Endothelial cell of umbilical vein (primary cell): ENCODE data around the gene MBOAT2. TPM values are rescaled to one million over a fixed set of nuclear protein-coding genes. Genes with fewer than 3 reads are reported as not detected.

Experiments used
- BruUV-seq: library from RNA; stranded (reverse); fragments of 400-500 nt; replicated peaks from 2 replicates; lab custom pipeline; 2021; lab: Mats Ljungman, UMichigan
- CTCF ChIA-PET: fragments of 300-600, 350-600 bp; sonication (Branson Sonifier 250); formaldehyde crosslinking; loops from one replicate; lab custom pipeline; 2021; ENCODE audit warnings: antibody characterized with exemption, inconsistent platforms; lab: Charles Lee
- POLR2A ChIA-PET: fragments of 300-600, 350-600 bp; sonication (Branson Sonifier 250); formaldehyde crosslinking; loops from one replicate; lab custom pipeline; 2021; ENCODE audit warnings: antibody characterized with exemption, inconsistent platforms; lab: Charles Lee
- DNase-seq: peaks from one replicate; pipeline ENCODE4 v3.0.0-alpha.2; 2011; ENCODE audit warnings: low read depth, low spot score
- FAIRE-seq: peaks from 2 replicates; lab custom pipeline; 2011; peaks lifted over from hg19 to GRCh38; lab: Jason Lieb, UNC
- H2AFZ ChIP-seq: 2 replicates; pipeline ENCODE4 v1.6.0; 2012; ENCODE audit warnings: low read depth, low read length, control low read depth, inconsistent platforms
- H3K27ac ChIP-seq: 2 replicates; pipeline ENCODE4 v1.5.1; 2011; ENCODE audit warnings: low read depth, mild to moderate bottlenecking, control low read depth, low read length, moderate library complexity; ENCODE audit not compliant: insufficient read depth
- H3K27me3 ChIP-seq, 2 experiments: 2 replicates each; pipeline versions ENCODE4 v1.6.0 to v1.6.1; 2011; ENCODE audit warnings: low read length in 2 of 2, mixed read lengths in 1 of 2; ENCODE audit not compliant: control insufficient read depth in 2 of 2, insufficient read depth in 2 of 2
- H3K36me3 ChIP-seq, 2 experiments: 2 replicates in 1 of 2; 3 replicates in 1 of 2; pipeline ENCODE4 v1.5.1; 2011; ENCODE audit warnings: low read length in 2 of 2, mild to moderate bottlenecking in 1 of 2, moderate library complexity in 1 of 2; ENCODE audit not compliant: control insufficient read depth in 2 of 2, insufficient read depth in 2 of 2; ENCODE audit errors: extremely low read depth in 1 of 2
- H3K4me1 ChIP-seq: 3 replicates; pipeline ENCODE4 v1.5.1; 2011; ENCODE audit warnings: mild to moderate bottlenecking, low read length; ENCODE audit not compliant: control insufficient read depth, insufficient read depth; ENCODE audit errors: extremely low read depth
- H3K4me2 ChIP-seq: 2 replicates; pipeline ENCODE4 v1.6.1; 2011; ENCODE audit warnings: low read length, control low read depth, mixed read lengths; ENCODE audit not compliant: insufficient read depth
- H3K4me3 ChIP-seq, 3 experiments: fragments of 200-600 bp in 1 of 3; sonication (generic), shearing (Covaris generic) in 1 of 3; replicated peaks in 1 of 3; 2 replicates each; pipeline ENCODE4 v1.5.1; 2011 to 2016; ENCODE audit warnings: control low read depth in 3 of 3, low read length in 3 of 3, mild to moderate bottlenecking in 2 of 3, inconsistent platforms in 1 of 3, low read depth in 1 of 3, moderate library complexity in 1 of 3; ENCODE audit not compliant: insufficient read depth in 1 of 3
- H3K79me2 ChIP-seq: 2 replicates; pipeline ENCODE4 v1.6.0; 2012; ENCODE audit warnings: low read length, inconsistent platforms; ENCODE audit not compliant: control insufficient read depth, insufficient read depth
- H3K9ac ChIP-seq: replicated peaks from 2 replicates; pipeline ENCODE3; 2011; ENCODE audit warnings: low read length, control low read depth; ENCODE audit not compliant: insufficient read depth; ENCODE audit errors: extremely low read depth
- H3K9me1 ChIP-seq: replicated peaks from 3 replicates; pipeline ENCODE4 v1.6.0; 2011; ENCODE audit warnings: mild to moderate bottlenecking, low read length; ENCODE audit not compliant: control insufficient read depth, insufficient read depth; ENCODE audit errors: extremely low read depth
- H3K9me3 ChIP-seq: replicated peaks from 2 replicates; pipeline ENCODE4 v1.5.1; 2012; ENCODE audit warnings: low read length, inconsistent platforms; ENCODE audit not compliant: control insufficient read depth, insufficient read depth
- H4K20me1 ChIP-seq: replicated peaks from 2 replicates; pipeline ENCODE3; 2011; ENCODE audit warnings: mild to moderate bottlenecking, low read length; ENCODE audit not compliant: control insufficient read depth, insufficient read depth; ENCODE audit errors: extremely low read depth
- EZH2 ChIP-seq: IDR thresholded peaks from 2 replicates; pipeline ENCODE4 v1.6.1; 2012; ENCODE audit warnings: borderline replicate concordance, low read depth, mild to moderate bottlenecking, moderate library complexity, low read length, inconsistent platforms; ENCODE audit not compliant: severe bottlenecking
- JUN ChIP-seq: IDR thresholded peaks from 2 replicates; pipeline ENCODE4 v1.6.1; 2011; ENCODE audit warnings: borderline replicate concordance, low read depth; ENCODE audit not compliant: insufficient read length, insufficient read depth
- dilution Hi-C: fragments of 300-500 bp; cut with MboI; formaldehyde crosslinking; loops from one replicate; pipeline ENCODE4 v1.15.0; 2019; ENCODE audit warnings: low sequenced_read_pairs; ENCODE audit not compliant: extremely low pct_ligation_motif_present
- intact Hi-C: fragments of 100-400 bp; cut with micrococcal nuclease; formaldehyde crosslinking; loops from one replicate; pipeline ENCODE4 v1.10.0; 2022
- polyA plus RNA-seq, 4 experiments: library from polyadenylated mRNA; depleted of rRNA in 3 of 4; stranded (reverse) in 3 of 4; unstranded in 1 of 4; fragments of >200 nt; gene quantifications; 2 replicates each; pipeline versions ENCODE4 v1.2.1 to v1.2.3, GENCODE V29; 2011 to 2012; ENCODE audit warnings: missing spikeins in 1 of 4
- total RNA-seq: library from RNA; stranded (reverse); gene quantifications from 2 replicates; pipeline ENCODE4 v1.2.3, GENCODE V29; 2021

The MBOAT2 gene
- total and polyA plus RNA-seq, 2 donors (not counting 3 experiments of a cell fraction or from before 2014, with no cell fraction given): 10.9 to 22.1 TPM

DNA sequence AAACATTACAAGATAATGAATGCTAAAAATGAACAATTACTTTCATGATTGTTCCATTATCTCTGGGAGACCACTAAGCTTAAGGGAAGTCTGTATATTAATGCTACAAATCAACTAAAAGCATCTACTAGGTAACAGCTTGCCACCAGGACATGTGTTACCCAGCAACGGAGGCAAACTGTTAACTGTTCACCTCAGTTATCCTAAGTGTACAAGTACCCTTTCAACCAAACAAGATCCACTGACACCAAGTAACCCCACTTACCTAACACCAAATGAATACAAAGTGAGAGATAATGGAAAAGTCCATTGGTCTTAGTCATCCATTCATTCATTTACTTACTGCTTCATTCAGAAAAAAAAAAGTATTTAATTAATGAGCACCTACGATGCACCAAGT, 111.4 kb downstream of the MBOAT2 start:
- ChIA-PET POLR2A (no interaction called here), CTCF (interaction anchor here (1.2 to 1.8 kb wide), 2 partner anchors 11 to 248 kb away, joined by 3 to 6 read pairs; no protein-coding TSS in a partner anchor)
- H4K20me1 ChIP-seq: no peaks in the 10 kb centered on the region
- DNase-seq (no peak), FAIRE-seq (no peak)
- H3K4me3 ChIP-seq: no peak overlapping the region
- no peaks in the 10 kb centered on the region for H3K27me3 ChIP-seq
- intact Hi-C loops (no loop called here), dilution Hi-C loops (no loop called here)
- no peak overlapping the region for H3K9ac ChIP-seq
- H3K9me3 ChIP-seq: no peaks in the 10 kb centered on the region
- BruUV-seq: no TSS peak
- no peaks in the 10 kb centered on the region for H3K9me1 ChIP-seq
- H3K79me2 ChIP-seq: no peaks in the 10 kb centered on the region
- no peak overlapping the region for H2AFZ ChIP-seq
- no peak for TF ChIP-seq JUN
- no peak for TF ChIP-seq EZH2
- no peak overlapping the region for H3K27ac ChIP-seq
- H3K4me1 ChIP-seq: no peaks in the 10 kb centered on the region
- no peak overlapping the region for H3K4me2 ChIP-seq
- no peaks in the 10 kb centered on the region for H3K36me3 ChIP-seq

DNA sequence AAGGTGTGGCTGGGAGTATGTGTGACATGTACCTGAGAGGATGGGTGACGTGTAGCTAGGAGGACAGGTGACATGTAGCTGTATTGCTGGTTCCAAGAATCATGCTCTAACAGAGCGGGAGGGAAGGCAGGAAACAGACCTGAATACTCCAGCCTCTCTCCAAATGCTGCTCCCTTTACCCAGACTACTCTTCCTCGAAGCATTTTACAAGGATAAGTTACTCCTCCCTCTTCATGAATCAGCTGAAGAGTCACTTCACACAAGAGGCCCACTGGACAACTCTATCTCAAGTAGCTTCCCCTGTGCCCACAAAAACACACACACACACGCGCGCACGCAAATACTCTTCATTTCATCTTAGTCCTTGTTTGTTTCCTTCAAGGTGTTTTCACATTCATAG, 113.5 kb downstream of the MBOAT2 start:
- Histone ChIP-seq H3K36me3 (no peaks in the 10 kb centered on the region), H2AFZ (no peak overlapping the region), H3K9me3 (no peaks in the 10 kb centered on the region), H3K4me1 (no peaks in the 10 kb centered on the region), H3K27me3 (no peaks in the 10 kb centered on the region), H4K20me1 (no peaks in the 10 kb centered on the region), H3K79me2 (no peaks in the 10 kb centered on the region), H3K4me2 (no peak overlapping the region), H3K4me3 (no peak overlapping the region), H3K9me1 (no peaks in the 10 kb centered on the region), H3K9ac (no peak overlapping the region), H3K27ac (no peak overlapping the region)
- FAIRE-seq: no peak
- CTCF ChIA-PET: interaction anchor here (0.5 to 1.2 kb wide), 3 partner anchors 16 to 79 kb away, joined by 3 read pairs; no protein-coding TSS in a partner anchor
- intact Hi-C loops: no loop called here
- DNase-seq: no peak
- TF ChIP-seq JUN (no peak), EZH2 (no peak)
- no TSS peak for BruUV-seq
- dilution Hi-C loops: no loop called here
- POLR2A ChIA-PET: no interaction called here
